Epithelial cell of prostate (primary cell): Measurements from ENCODE around the gene PLA2G4B.
A peak's percentile ranks its signal among the peaks of the same experiment; 100 is the strongest.

ENCODE experiments used
- DNase-seq: peaks from one replicate; pipeline ENCODE4 v3.0.0-alpha.2; 2011; ENCODE audit warnings: low read depth, low spot score
- H3K27ac ChIP-seq: fragments of 450-650 bp; 2 replicates; pipeline ENCODE4 v1.5.1; 2017; ENCODE audit warnings: mild to moderate bottlenecking

PLA2G4B gene

GRCh38 chr15:41848631-41849030 is 10.0 kb downstream of the PLA2G4B start:
- no peak for DNase-seq
- H3K27ac ChIP-seq: no peak overlapping the region

GRCh38 chr15:41849204-41849603 is 10.6 kb downstream of the PLA2G4B start:
- peak overlapping the region; percentile 28 for H3K27ac ChIP-seq
- no peak for DNase-seq

GRCh38 chr15:41849861-41850260 is 11.2 kb downstream of the PLA2G4B start:
- peak overlapping the region; percentile 28 for H3K27ac ChIP-seq

GRCh38 chr15:41850482-41851166 is 12.0 kb downstream of the PLA2G4B start:
- DNase-seq: no peak
- H3K27ac ChIP-seq: peak overlapping the region; percentile 28

More at GRCh38 chr15:41849861-41850260, 11.2 kb downstream of the PLA2G4B start:
- DNase-seq: no peak

- H3K27ac ChIP-seq: no peak overlapping the region
Observed at GRCh38 chr15:41851167-41851523, 12.5 kb downstream of the PLA2G4B start.

GRCh38 chr15:41851755-41852370 is 13.2 kb downstream of the PLA2G4B start:
- no peak overlapping the region for H3K27ac ChIP-seq
- no peak for DNase-seq

More at GRCh38 chr15:41851167-41851523, 12.5 kb downstream of the PLA2G4B start:
- no peak for DNase-seq

- DNase-seq: no peak
- no peak overlapping the region for H3K27ac ChIP-seq
Observed at GRCh38 chr15:41852736-41853590, 14.3 kb downstream of the PLA2G4B start.

GRCh38 chr15:41853831-41854230 is 15.2 kb downstream of the PLA2G4B start:
- no peak for DNase-seq
- no peak overlapping the region for H3K27ac ChIP-seq

GRCh38 chr15:41854443-41854842 is 15.8 kb downstream of the PLA2G4B start:
- DNase-seq: no peak

GRCh38 chr15:41855261-41855961 is 16.8 kb downstream of the PLA2G4B start:
- H3K27ac ChIP-seq: no peak overlapping the region
- DNase-seq: no peak

More at GRCh38 chr15:41854443-41854842, 15.8 kb downstream of the PLA2G4B start:
- H3K27ac ChIP-seq: no peak overlapping the region

- no peak for DNase-seq
- no peak overlapping the region for H3K27ac ChIP-seq
Observed at GRCh38 chr15:41856262-41856661, 17.6 kb downstream of the PLA2G4B start.

- no peak overlapping the region for H3K27ac ChIP-seq
- DNase-seq: no peak
Observed at GRCh38 chr15:41856716-41857115, 18.1 kb downstream of the PLA2G4B start.

- DNase-seq: no peak
- no peak overlapping the region for H3K27ac ChIP-seq
Observed at GRCh38 chr15:41857316-41857715, 18.7 kb downstream of the PLA2G4B start.

- no peak overlapping the region for H3K27ac ChIP-seq
- no peak for DNase-seq
Observed at GRCh38 chr15:41858756-41859155, 20.1 kb downstream of the PLA2G4B start.

- DNase-seq: no peak
- no peak overlapping the region for H3K27ac ChIP-seq
Observed at GRCh38 chr15:41860049-41860828, 21.6 kb downstream of the PLA2G4B start.

GRCh38 chr15:41861736-41862356 is 23.2 kb downstream of the PLA2G4B start:
- DNase-seq: no peak
- no peak overlapping the region for H3K27ac ChIP-seq

- no peak overlapping the region for H3K27ac ChIP-seq
- no peak for DNase-seq
Observed at GRCh38 chr15:41862515-41863116, 24.0 kb downstream of the PLA2G4B start.

- no peak for DNase-seq
- H3K27ac ChIP-seq: no peak overlapping the region
Observed at GRCh38 chr15:41865490-41866055, 26.9 kb downstream of the PLA2G4B start.
